PC-9 (cell line): Measurements from ENCODE around the gene PITPNB.

Experiments used
- CTCF ChIP-seq: fragments of 200-600 bp; sonication (generic); conservative IDR thresholded peaks from 2 replicates; pipeline ENCODE4 v1.6.1; 2017; ENCODE audit warnings: mixed run types, antibody characterized with exemption, mild to moderate bottlenecking, moderate library complexity
- EZH2 ChIP-seq: fragments of 200-600 bp; sonication (generic); IDR thresholded peaks from 2 replicates; pipeline ENCODE4 v1.8.0; 2017; ENCODE audit warnings: antibody characterized with exemption, low read depth

GRCh38 chr22:27810609-27811151 lies 108.4 kb downstream of the PITPNB start:
- no peak for TF ChIP-seq CTCF
- TF ChIP-seq EZH2, result no peak
